OCI-LY7 (cell line): Measurements from ENCODE around the gene APOC1. TPM values are rescaled to one million over a fixed set of nuclear protein-coding genes. Genes with fewer than 3 reads are reported as not detected.

ENCODE experiments used
- BruUV-seq: library from RNA; stranded (reverse); fragments of 400-500 nt; replicated peaks from 2 replicates; lab custom pipeline; 2021; lab: Mats Ljungman, UMichigan
- CTCF ChIA-PET: fragments of 300-600 bp; sonication (Branson Sonifier 250); formaldehyde crosslinking; loops from one replicate; lab custom pipeline; 2022; ENCODE audit warnings: antibody characterized with exemption; ENCODE audit not compliant: unreplicated experiment; lab: Charles Lee
- POLR2A ChIA-PET: fragments of 300-600 bp; sonication (Branson Sonifier 250); formaldehyde crosslinking; loops from one replicate; lab custom pipeline; 2022; ENCODE audit warnings: antibody characterized with exemption; lab: Charles Lee
- DNase-seq: peaks from one replicate; pipeline ENCODE4 v3.0.0-alpha.2; 2015; ENCODE audit warnings: low spot score
- H2AFZ ChIP-seq: fragments of 200-600 bp; sonication (generic), shearing (Covaris generic); 2 replicates; pipeline ENCODE4 v1.6.1; 2014; ENCODE audit warnings: mild to moderate bottlenecking, antibody characterized with exemption, low read length, moderate library complexity
- H3K27ac ChIP-seq: fragments of 200-600 bp; sonication (generic); 2 replicates; pipeline ENCODE4 v1.5.1; 2014; ENCODE audit warnings: mixed run types, low read depth, mild to moderate bottlenecking, moderate library complexity, low read length, inconsistent platforms; ENCODE audit not compliant: poor library complexity, severe bottlenecking
- H3K36me3 ChIP-seq: fragments of 200-600 bp; sonication (generic); 2 replicates; pipeline ENCODE4 v1.6.1; 2014; ENCODE audit warnings: mild to moderate bottlenecking, antibody characterized with exemption, low read length, moderate library complexity, mixed read lengths; ENCODE audit not compliant: insufficient read depth
- H3K4me1 ChIP-seq: fragments of 200-600 bp; sonication (generic); 2 replicates; pipeline ENCODE4 v1.5.1; 2014; ENCODE audit warnings: mild to moderate bottlenecking, low read length; ENCODE audit not compliant: insufficient read depth, poor library complexity, severe bottlenecking
- H3K4me2 ChIP-seq: fragments of 200-600 bp; sonication (generic); 2 replicates; pipeline ENCODE4 v1.6.1; 2014; ENCODE audit warnings: mild to moderate bottlenecking, low read length
- H3K4me3 ChIP-seq: fragments of 200-600 bp; sonication (generic); 2 replicates; pipeline ENCODE4 v1.5.1; 2014; ENCODE audit warnings: mild to moderate bottlenecking, low read depth, low read length; ENCODE audit not compliant: poor library complexity, severe bottlenecking
- H3K79me2 ChIP-seq: fragments of 200-600 bp; sonication (generic); 2 replicates; pipeline ENCODE4 v1.6.1; 2016; ENCODE audit warnings: low read depth, mild to moderate bottlenecking, low read length, moderate library complexity, mixed read lengths; ENCODE audit not compliant: insufficient read depth
- H3K9me2 ChIP-seq: fragments of 200-600 bp; sonication (generic); 2 replicates; pipeline ENCODE4 v1.6.1; 2016; ENCODE audit warnings: mild to moderate bottlenecking, low read length, mixed read lengths; ENCODE audit not compliant: insufficient read depth
- H3K9me3 ChIP-seq: fragments of 200-600 bp; sonication (generic); 2 replicates; pipeline ENCODE4 v1.6.1; 2014; ENCODE audit warnings: mild to moderate bottlenecking, mixed run types, low read length, mixed read lengths
- H4K20me1 ChIP-seq: fragments of 200-600 bp; sonication (generic); 2 replicates; pipeline ENCODE4 v1.6.1; 2014; ENCODE audit warnings: mild to moderate bottlenecking, antibody characterized with exemption, low read length, moderate library complexity, mixed read lengths; ENCODE audit not compliant: insufficient read depth
- CTCF ChIP-seq: fragments of 200-600 bp; sonication (generic); conservative IDR thresholded peaks from 2 replicates; pipeline ENCODE4 v1.5.1; 2014; ENCODE audit warnings: mild to moderate bottlenecking, antibody characterized with exemption, low read length, moderate library complexity, mixed read lengths
- EZH2phosphoT487 ChIP-seq: fragments of 200-600 bp; sonication (generic); IDR thresholded peaks from 2 replicates; pipeline ENCODE4 v1.6.1; 2018; ENCODE audit warnings: low read depth, borderline replicate concordance, mild to moderate bottlenecking, mixed run types, antibody characterized with exemption, low read length, moderate library complexity, mixed read lengths
- intact Hi-C: fragments of 100-400 bp; cut with micrococcal nuclease; formaldehyde crosslinking; loops from one replicate; pipeline ENCODE4 v1.10.0; 2022; ENCODE audit not compliant: unreplicated experiment
- total RNA-seq, 2 experiments: library from RNA; depleted of rRNA in 1 of 2; stranded (reverse); fragments of >200 nt in 1 of 2; shearing (Covaris generic) in 1 of 2; gene quantifications; 2 replicates each; pipeline ENCODE4 v1.2.3, GENCODE V29; 2014 to 2022

The APOC1 gene
- total RNA-seq, 2 experiments from 2014 or later: 1.9 TPM; not detected in 1

- ChIA-PET POLR2A (no interaction called here), CTCF (no interaction called here)
- no peaks in the 10 kb centered on the region for H3K9me3 ChIP-seq
- intact Hi-C loops: no loop called here
- no peak overlapping the region for H3K4me2 ChIP-seq
- TF ChIP-seq EZH2phosphoT487: no peak
- no peak for TF ChIP-seq CTCF
- no peaks in the 10 kb centered on the region for H3K4me1 ChIP-seq
- H4K20me1 ChIP-seq: no peaks in the 10 kb centered on the region
- H2AFZ ChIP-seq: no peak overlapping the region
- BruUV-seq: no TSS peak
- no peaks in the 10 kb centered on the region for H3K36me3 ChIP-seq
- H3K4me3 ChIP-seq: no peak overlapping the region
- H3K27ac ChIP-seq: no peak overlapping the region
- no peaks in the 10 kb centered on the region for H3K79me2 ChIP-seq
- H3K9me2 ChIP-seq: no peaks in the 10 kb centered on the region
- no peak for DNase-seq
Observed at GRCh38 chr19:44930088-44930487, 15.7 kb downstream of the APOC1 start.

- intact Hi-C loops: no loop called here
- Histone ChIP-seq H2AFZ (no peak overlapping the region), H3K4me1 (no peaks in the 10 kb centered on the region), H3K9me3 (no peaks in the 10 kb centered on the region), H3K4me2 (no peak overlapping the region), H4K20me1 (no peaks in the 10 kb centered on the region), H3K4me3 (no peak overlapping the region), H3K9me2 (no peaks in the 10 kb centered on the region), H3K79me2 (no peaks in the 10 kb centered on the region), H3K27ac (no peak overlapping the region), H3K36me3 (no peaks in the 10 kb centered on the region)
- no peak for DNase-seq
- BruUV-seq: no TSS peak
- CTCF ChIA-PET: no interaction called here
- TF ChIP-seq CTCF (no peak), EZH2phosphoT487 (no peak)
- POLR2A ChIA-PET: no interaction called here
Observed at GRCh38 chr19:44931541-44931940, 17.1 kb downstream of the APOC1 start.

GRCh38 chr19:44939668-44940067 lies 25.3 kb downstream of the APOC1 start:
- TF ChIP-seq EZH2phosphoT487: no peak
- TF ChIP-seq CTCF: no peak
- Histone ChIP-seq H3K9me3 (no peaks in the 10 kb centered on the region), H3K36me3 (no peaks in the 10 kb centered on the region), H3K4me2 (no peak overlapping the region), H3K9me2 (no peaks in the 10 kb centered on the region), H3K4me3 (no peak overlapping the region), H4K20me1 (no peaks in the 10 kb centered on the region), H3K27ac (no peak overlapping the region), H2AFZ (no peak overlapping the region), H3K79me2 (no peaks in the 10 kb centered on the region), H3K4me1 (peaks cover 24% of the 10 kb centered on the region)
- CTCF ChIA-PET: no interaction called here
- DNase-seq: no peak
- intact Hi-C loops: no loop called here
- BruUV-seq: no TSS peak
- POLR2A ChIA-PET: no interaction called here
